OCI-LY7 (cell line): ENCODE measurements around the gene ZNF276. TPM values are rescaled to one million over a fixed set of nuclear protein-coding genes. Genes with fewer than 3 reads are reported as not detected.

Experiments used
- BruUV-seq: library from RNA; stranded (reverse); fragments of 400-500 nt; replicated peaks from 2 replicates; lab custom pipeline; 2021; lab: Mats Ljungman, UMichigan
- CTCF ChIA-PET: fragments of 300-600 bp; sonication (Branson Sonifier 250); formaldehyde crosslinking; loops from one replicate; lab custom pipeline; 2022; ENCODE audit warnings: antibody characterized with exemption; ENCODE audit not compliant: unreplicated experiment; lab: Charles Lee
- POLR2A ChIA-PET: fragments of 300-600 bp; sonication (Branson Sonifier 250); formaldehyde crosslinking; loops from one replicate; lab custom pipeline; 2022; ENCODE audit warnings: antibody characterized with exemption; lab: Charles Lee
- DNase-seq: peaks from one replicate; pipeline ENCODE4 v3.0.0-alpha.2; 2015; ENCODE audit warnings: low spot score
- H2AFZ ChIP-seq: fragments of 200-600 bp; sonication (generic), shearing (Covaris generic); 2 replicates; pipeline ENCODE4 v1.6.1; 2014; ENCODE audit warnings: mild to moderate bottlenecking, antibody characterized with exemption, low read length, moderate library complexity
- H3K27ac ChIP-seq: fragments of 200-600 bp; sonication (generic); 2 replicates; pipeline ENCODE4 v1.5.1; 2014; ENCODE audit warnings: mixed run types, low read depth, mild to moderate bottlenecking, moderate library complexity, low read length, inconsistent platforms; ENCODE audit not compliant: poor library complexity, severe bottlenecking
- H3K36me3 ChIP-seq: fragments of 200-600 bp; sonication (generic); 2 replicates; pipeline ENCODE4 v1.6.1; 2014; ENCODE audit warnings: mild to moderate bottlenecking, antibody characterized with exemption, low read length, moderate library complexity, mixed read lengths; ENCODE audit not compliant: insufficient read depth
- H3K4me1 ChIP-seq: fragments of 200-600 bp; sonication (generic); 2 replicates; pipeline ENCODE4 v1.5.1; 2014; ENCODE audit warnings: mild to moderate bottlenecking, low read length; ENCODE audit not compliant: insufficient read depth, poor library complexity, severe bottlenecking
- H3K4me2 ChIP-seq: fragments of 200-600 bp; sonication (generic); 2 replicates; pipeline ENCODE4 v1.6.1; 2014; ENCODE audit warnings: mild to moderate bottlenecking, low read length
- H3K4me3 ChIP-seq: fragments of 200-600 bp; sonication (generic); 2 replicates; pipeline ENCODE4 v1.5.1; 2014; ENCODE audit warnings: mild to moderate bottlenecking, low read depth, low read length; ENCODE audit not compliant: poor library complexity, severe bottlenecking
- H3K79me2 ChIP-seq: fragments of 200-600 bp; sonication (generic); 2 replicates; pipeline ENCODE4 v1.6.1; 2016; ENCODE audit warnings: low read depth, mild to moderate bottlenecking, low read length, moderate library complexity, mixed read lengths; ENCODE audit not compliant: insufficient read depth
- H3K9me2 ChIP-seq: fragments of 200-600 bp; sonication (generic); 2 replicates; pipeline ENCODE4 v1.6.1; 2016; ENCODE audit warnings: mild to moderate bottlenecking, low read length, mixed read lengths; ENCODE audit not compliant: insufficient read depth
- H3K9me3 ChIP-seq: fragments of 200-600 bp; sonication (generic); 2 replicates; pipeline ENCODE4 v1.6.1; 2014; ENCODE audit warnings: mild to moderate bottlenecking, mixed run types, low read length, mixed read lengths
- H4K20me1 ChIP-seq: fragments of 200-600 bp; sonication (generic); 2 replicates; pipeline ENCODE4 v1.6.1; 2014; ENCODE audit warnings: mild to moderate bottlenecking, antibody characterized with exemption, low read length, moderate library complexity, mixed read lengths; ENCODE audit not compliant: insufficient read depth
- CTCF ChIP-seq: fragments of 200-600 bp; sonication (generic); conservative IDR thresholded peaks from 2 replicates; pipeline ENCODE4 v1.5.1; 2014; ENCODE audit warnings: mild to moderate bottlenecking, antibody characterized with exemption, low read length, moderate library complexity, mixed read lengths
- EZH2phosphoT487 ChIP-seq: fragments of 200-600 bp; sonication (generic); IDR thresholded peaks from 2 replicates; pipeline ENCODE4 v1.6.1; 2018; ENCODE audit warnings: low read depth, borderline replicate concordance, mild to moderate bottlenecking, mixed run types, antibody characterized with exemption, low read length, moderate library complexity, mixed read lengths
- intact Hi-C: fragments of 100-400 bp; cut with micrococcal nuclease; formaldehyde crosslinking; loops from one replicate; pipeline ENCODE4 v1.10.0; 2022; ENCODE audit not compliant: unreplicated experiment
- total RNA-seq, 2 experiments: library from RNA; depleted of rRNA in 1 of 2; stranded (reverse); fragments of >200 nt in 1 of 2; shearing (Covaris generic) in 1 of 2; gene quantifications; 2 replicates each; pipeline ENCODE4 v1.2.3, GENCODE V29; 2014 to 2022

The ZNF276 gene
- total RNA-seq, 2 experiments from 2014 or later: 27.4 to 30.8 TPM

- H4K20me1 ChIP-seq: no peaks in the 10 kb centered on the region
- no peak for DNase-seq
- no peaks in the 10 kb centered on the region for H3K79me2 ChIP-seq
- H3K36me3 ChIP-seq: peaks cover 67% of the 10 kb centered on the region
- H2AFZ ChIP-seq: no peak overlapping the region
- intact Hi-C loops: no loop called here
- H3K4me2 ChIP-seq: no peak overlapping the region
- POLR2A ChIA-PET: no interaction called here
- TF ChIP-seq CTCF (no peak), EZH2phosphoT487 (no peak)
- no peaks in the 10 kb centered on the region for H3K9me3 ChIP-seq
- no peak overlapping the region for H3K4me3 ChIP-seq
- H3K4me1 ChIP-seq: no peaks in the 10 kb centered on the region
- BruUV-seq: no TSS peak
- no peak overlapping the region for H3K27ac ChIP-seq
- CTCF ChIA-PET: no interaction called here
- no peaks in the 10 kb centered on the region for H3K9me2 ChIP-seq
These were observed 8.0 kb downstream of the ZNF276 start for GRCh38 chr16:89729293-89729692.

- POLR2A ChIA-PET: no interaction called here
These were observed 8.7 kb downstream of the ZNF276 start for GRCh38 chr16:89729863-89730593.

More at GRCh38 chr16:89729863-89730593, 8.7 kb downstream of the ZNF276 start:
- H2AFZ ChIP-seq: no peak overlapping the region
- TF ChIP-seq CTCF (no peak), EZH2phosphoT487 (no peak)
- H3K9me2 ChIP-seq: no peaks in the 10 kb centered on the region
- DNase-seq: no peak
- no TSS peak for BruUV-seq
- no peaks in the 10 kb centered on the region for H3K4me1 ChIP-seq
- no peak overlapping the region for H3K27ac ChIP-seq
- H3K79me2 ChIP-seq: no peaks in the 10 kb centered on the region
- CTCF ChIA-PET: no interaction called here
- H4K20me1 ChIP-seq: no peaks in the 10 kb centered on the region
- H3K4me2 ChIP-seq: no peak overlapping the region
- intact Hi-C loops: no loop called here
- H3K9me3 ChIP-seq: no peaks in the 10 kb centered on the region
- peaks cover 70% of the 10 kb centered on the region for H3K36me3 ChIP-seq
- H3K4me3 ChIP-seq: no peak overlapping the region
